ENCODE results near the gene CTAG2.
"Not testable (repeated sequence)": the region's sequence is repeated elsewhere in the genome, so short reads cannot be mapped to it uniquely, and the experiment has no call there.

The CTAG2 gene

DNA sequence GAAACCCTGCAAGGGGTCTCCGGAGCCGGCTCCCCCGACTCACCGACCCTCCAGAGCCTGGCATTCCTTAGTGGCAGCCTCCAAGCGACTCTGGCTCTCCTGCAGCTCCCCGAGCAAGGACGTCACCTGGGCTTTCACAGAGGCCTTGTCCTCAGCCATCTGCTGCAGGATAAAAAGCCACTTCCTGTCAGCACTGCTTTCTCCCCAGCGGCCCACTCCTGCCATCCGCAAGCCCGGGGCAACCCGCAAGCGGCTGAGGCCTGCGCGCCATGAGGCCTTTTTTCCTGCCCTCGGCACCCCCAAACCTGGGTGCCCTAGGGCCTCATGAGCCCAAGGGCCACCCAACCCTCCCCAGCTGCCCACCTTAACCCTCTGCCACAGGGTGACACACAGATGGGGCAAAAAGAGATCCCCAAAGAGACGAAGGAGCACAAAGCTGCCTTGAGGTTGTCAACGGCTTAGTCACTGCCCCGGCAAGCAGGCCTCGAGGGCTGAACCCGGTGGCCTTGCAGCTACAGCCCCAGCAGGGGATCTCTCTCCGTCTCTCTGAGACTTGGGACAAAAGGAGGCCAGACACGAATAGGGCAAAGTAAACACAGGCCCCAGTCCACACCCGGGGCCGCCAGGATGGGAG, 7.5 kb downstream of the CTAG2 start:
- not testable (repeated sequence) for DNase-seq

DNA sequence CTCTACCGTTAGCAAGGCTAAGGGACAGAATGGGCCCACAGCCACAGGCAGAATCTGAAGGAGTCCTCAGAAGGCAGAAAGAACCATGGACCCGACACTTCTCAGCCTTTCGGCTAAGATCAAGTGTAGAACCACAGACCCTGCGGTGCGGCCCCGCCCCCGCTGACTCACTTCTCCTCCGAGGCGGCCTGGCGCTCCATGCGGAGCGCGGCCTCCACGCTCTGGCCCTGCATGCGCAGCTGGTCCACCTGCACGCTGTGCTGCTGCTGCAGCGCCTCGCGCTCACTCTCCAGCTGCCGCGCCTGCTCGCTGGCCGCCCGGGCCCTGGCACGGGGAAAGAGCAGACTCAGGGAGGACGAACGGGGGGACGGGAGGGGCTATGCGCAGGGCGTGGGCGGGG, 9.7 kb downstream of the CTAG2 start:
- not testable (repeated sequence) for DNase-seq

DNA sequence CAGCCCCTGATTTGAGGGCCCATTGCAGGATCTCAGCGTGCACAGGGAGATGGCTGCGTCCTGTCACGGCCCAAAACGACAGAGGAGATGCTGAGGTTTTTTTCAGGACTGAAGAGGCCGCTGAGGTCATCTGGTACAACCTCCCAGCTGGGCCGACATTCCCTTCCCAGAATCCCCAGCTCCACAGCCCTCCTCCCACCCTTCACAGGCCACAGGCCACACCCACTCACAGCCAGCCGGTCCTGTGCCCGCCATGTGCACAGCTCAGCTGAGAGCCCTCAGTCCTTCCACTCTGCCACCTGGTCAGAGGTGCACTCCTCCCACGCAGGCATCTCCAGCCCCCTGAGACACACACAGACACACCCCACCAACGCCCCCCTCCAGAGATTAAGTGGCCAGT, 11.6 kb downstream of the CTAG2 start:
- not testable (repeated sequence) for DNase-seq

DNA sequence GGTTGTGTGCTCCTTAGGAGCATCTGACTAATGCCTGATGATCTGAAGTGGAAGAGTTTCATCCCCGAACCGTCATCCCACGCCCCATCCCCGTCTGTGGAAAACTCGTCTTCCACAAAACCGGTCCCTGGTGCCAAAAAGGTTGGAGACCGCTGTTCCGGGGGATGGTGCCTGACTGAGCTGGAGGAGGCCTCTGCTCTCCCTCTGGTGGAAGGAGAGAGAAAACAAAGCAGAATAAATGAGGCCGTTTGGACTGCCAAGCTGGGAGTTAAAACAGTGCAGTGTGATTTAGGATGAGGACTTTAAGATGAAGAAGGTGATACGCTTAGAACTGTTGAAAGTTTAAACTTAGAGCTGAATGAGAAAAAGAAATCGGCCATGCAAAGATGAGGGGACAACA, 19.7 kb downstream of the CTAG2 start:
- DNase-seq: not testable (repeated sequence)

DNA sequence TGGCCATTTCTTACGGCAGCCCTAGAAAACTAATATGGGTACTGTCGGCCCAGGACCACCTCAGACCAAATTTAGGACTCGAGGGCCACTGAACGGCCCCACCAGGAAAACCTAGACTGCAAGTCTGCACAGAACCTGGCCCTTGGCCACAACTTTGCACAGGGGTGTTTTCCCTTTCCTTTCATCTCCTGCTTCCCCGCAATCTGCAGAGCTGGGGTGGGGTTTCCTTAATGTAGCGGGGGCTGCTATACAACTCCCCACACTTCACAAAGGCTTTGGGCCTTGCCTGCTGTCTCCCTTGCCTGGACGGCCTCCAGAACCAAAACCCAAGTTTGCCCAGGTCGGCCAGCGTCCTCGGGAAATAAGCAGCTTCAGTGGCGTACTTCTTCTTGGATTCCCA, 22.4 kb downstream of the CTAG2 start:
- DNase-seq: not testable (repeated sequence)

DNA sequence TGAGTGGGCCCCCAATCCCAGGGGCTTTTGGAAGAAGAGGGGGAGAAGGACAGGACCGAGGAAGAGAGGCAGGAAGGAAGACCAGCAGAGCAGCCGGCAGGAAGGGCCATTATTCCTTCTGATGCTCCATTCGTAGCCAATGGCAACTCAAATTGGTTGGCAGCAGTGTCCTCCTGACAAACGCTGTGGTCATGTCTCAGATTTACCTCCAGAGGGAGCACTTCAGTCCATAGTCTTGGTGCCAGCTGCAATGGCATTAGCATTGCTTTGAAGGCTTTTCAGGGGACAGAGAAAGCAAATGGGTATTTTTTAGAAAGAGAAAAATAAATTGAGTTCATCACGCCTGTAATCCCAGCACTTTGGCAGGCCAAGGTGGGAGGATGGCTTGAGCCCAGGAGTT, 24.4 kb downstream of the CTAG2 start:
- DNase-seq: not testable (repeated sequence)

- not testable (repeated sequence) for DNase-seq
Observed at GRCh38 chrX:154620767-154621414, 32.5 kb downstream of the CTAG2 start.

- not testable (repeated sequence) for DNase-seq
Observed at GRCh38 chrX:154619182-154619581, 34.2 kb downstream of the CTAG2 start, which contains the start of gene CTAG1B. Gene CTAG1B, minus strand, starts transcription at chrX:154619282. Its CDS starts 64 bp downstream, at chrX:154619218.

GRCh38 chrX:154613586-154613985, 39.8 kb downstream of the CTAG2 start:
- not testable (repeated sequence) for DNase-seq

DNA sequence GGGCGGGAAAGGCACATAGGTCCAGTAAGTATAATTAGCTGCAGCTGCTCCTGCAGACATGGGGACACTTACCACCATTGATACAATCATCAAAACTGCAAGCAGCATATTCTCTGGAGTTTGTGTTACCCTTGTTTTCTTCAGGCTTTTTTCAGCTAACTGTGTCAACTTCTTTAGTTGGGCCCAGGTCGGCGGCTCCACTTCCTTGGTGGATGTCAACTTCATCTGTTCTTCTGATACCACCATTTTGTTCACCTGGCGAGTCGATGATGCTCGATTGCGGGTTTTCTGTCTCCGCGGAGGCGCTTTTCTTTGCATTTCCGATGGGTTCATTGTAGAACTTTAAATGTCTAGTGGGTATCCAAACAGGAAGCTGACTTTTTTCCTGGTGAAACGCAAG, 42.2 kb downstream of the CTAG2 start:
- not testable (repeated sequence) for DNase-seq

- DNase-seq: not testable (repeated sequence)
Observed at GRCh38 chrX:154608823-154609222, 44.6 kb downstream of the CTAG2 start.

DNA sequence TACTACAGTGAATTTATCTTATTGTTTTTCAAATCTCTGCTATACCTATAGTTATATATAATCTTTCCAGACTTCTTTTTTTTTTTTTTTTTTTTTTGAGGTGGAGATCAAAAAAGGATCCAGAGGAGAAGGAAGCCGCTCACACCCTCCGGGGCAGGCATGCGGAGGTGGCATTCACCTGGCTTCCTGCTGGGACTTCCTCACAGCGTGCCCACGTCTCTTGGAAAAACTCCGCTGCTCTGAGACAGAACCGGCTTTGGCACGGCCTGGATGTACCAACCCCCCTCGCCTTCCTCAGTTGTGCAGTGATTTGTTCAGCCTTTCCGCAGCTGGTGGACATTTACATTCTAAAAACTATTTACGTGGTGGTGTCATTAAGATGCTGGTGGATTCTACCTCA, 45.4 kb downstream of the CTAG2 start:
- not testable (repeated sequence) for DNase-seq

GRCh38 chrX:154607370-154607769, 46.0 kb downstream of the CTAG2 start:
- DNase-seq: no peak

GRCh38 chrX:154605566-154605965, 47.8 kb downstream of the CTAG2 start:
- no peak for DNase-seq

- DNase-seq: no peak
Observed at GRCh38 chrX:154603438-154604430, 49.6 kb downstream of the CTAG2 start.

DNA sequence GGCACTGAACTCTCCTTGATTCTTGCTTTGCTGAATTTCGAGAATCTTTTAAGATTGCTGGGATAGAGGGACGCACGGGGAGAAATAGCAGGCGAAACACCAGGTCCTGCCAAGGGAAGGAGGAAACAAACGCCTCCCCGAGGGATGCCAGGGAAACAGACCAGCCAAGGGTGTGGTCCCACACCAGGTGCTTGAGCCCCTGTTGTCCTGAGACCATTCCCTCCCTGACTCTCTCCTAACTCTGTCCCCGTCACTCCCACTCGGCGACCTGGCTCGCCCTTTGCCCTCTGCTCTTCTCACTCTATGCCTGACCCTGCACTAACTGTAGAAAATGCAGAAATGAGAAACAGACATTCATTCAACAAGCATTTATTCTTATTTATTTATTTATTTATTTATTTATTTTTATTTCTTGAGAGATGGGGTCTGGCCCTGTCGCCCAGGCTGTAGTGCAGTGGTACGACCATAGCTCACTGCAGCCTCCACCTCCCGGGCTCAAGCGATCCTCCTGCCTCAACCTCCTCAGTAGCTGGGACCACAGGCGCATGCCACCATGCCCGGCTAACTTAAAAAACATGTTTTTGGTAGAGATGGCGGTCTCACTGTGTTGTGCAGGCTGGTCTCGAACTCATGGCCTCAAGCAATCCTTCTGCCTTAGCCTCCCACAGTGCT, 50.5 kb downstream of the CTAG2 start:
- no peak for DNase-seq

DNA sequence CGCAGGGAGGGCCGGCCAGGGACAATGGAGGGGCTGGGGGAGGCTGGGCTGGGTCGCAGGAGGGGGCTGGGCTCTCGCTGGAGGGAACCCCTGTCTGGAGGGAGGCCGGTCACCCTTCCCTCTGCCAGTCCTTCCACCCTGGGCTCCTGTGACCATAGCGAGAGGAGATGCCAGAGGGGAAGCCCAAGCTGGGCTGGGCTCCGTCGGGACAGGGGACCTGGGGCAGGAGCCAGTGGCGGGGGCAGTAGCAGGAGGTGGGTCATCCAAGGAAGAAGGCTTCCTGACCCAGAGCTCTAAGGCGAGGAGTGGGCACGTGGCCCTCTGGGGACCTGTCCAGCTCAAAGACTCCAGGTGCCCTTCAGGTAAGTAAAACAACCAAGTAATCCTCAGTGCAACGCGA, 51.2 kb downstream of the CTAG2 start:
- DNase-seq: no peak
